Endodermal cell (in vitro differentiated cells): ENCODE data around the gene GRB10. TPM values are rescaled to one million over a fixed set of nuclear protein-coding genes. Genes with fewer than 3 reads are reported as not detected.

Experiments
- DNase-seq: peaks from one replicate; pipeline ENCODE4 v3.0.0-alpha.2; 2017
- H3K27ac ChIP-seq: 2 replicates; pipeline ENCODE4 v1.5.1; 2013; ENCODE audit warnings: mild to moderate bottlenecking, low read depth, low read length, moderate library complexity
- H3K27me3 ChIP-seq: 2 replicates; pipeline ENCODE4 v1.6.1; 2013; ENCODE audit warnings: mild to moderate bottlenecking, low read length, moderate library complexity; ENCODE audit not compliant: insufficient read depth, control insufficient read depth, poor library complexity, severe bottlenecking
- H3K36me3 ChIP-seq: 2 replicates; pipeline ENCODE4 v1.7.0; 2013; ENCODE audit warnings: mild to moderate bottlenecking, low read length, moderate library complexity; ENCODE audit not compliant: control insufficient read depth, insufficient read depth
- H3K4me1 ChIP-seq: one replicate; pipeline ENCODE4 v1.7.0; 2013; ENCODE audit warnings: low read length; ENCODE audit not compliant: control insufficient read depth, insufficient read depth
- H3K4me3 ChIP-seq: 2 replicates; pipeline ENCODE4 v1.5.1; 2013; ENCODE audit warnings: mild to moderate bottlenecking, low read length, moderate library complexity
- H3K9ac ChIP-seq: 2 replicates; pipeline ENCODE4 v1.6.1; 2013; ENCODE audit warnings: mild to moderate bottlenecking, low read length, moderate library complexity; ENCODE audit not compliant: poor library complexity, severe bottlenecking; ENCODE audit errors: extremely low read depth
- H3K9me3 ChIP-seq: 2 replicates; pipeline ENCODE4 v1.6.1; 2013; ENCODE audit warnings: mild to moderate bottlenecking, low read length, moderate library complexity; ENCODE audit not compliant: control insufficient read depth
- H3K27ac Mint-ChIP-seq: 2 replicates; pipeline ENCODE4 v1.8.0; 2020; ENCODE audit warnings: mixed read lengths
- H3K27me3 Mint-ChIP-seq: 2 replicates; pipeline ENCODE4 v1.8.0; 2021; ENCODE audit warnings: mild to moderate bottlenecking, mixed read lengths; ENCODE audit not compliant: insufficient read depth
- H3K36me3 Mint-ChIP-seq: 2 replicates; pipeline ENCODE4 v1.8.0; 2020; ENCODE audit warnings: low read depth, mixed read lengths
- H3K4me1 Mint-ChIP-seq: 2 replicates; pipeline ENCODE4 v1.8.0; 2020; ENCODE audit warnings: mixed read lengths
- H3K4me3 Mint-ChIP-seq: 2 replicates; pipeline ENCODE4 v1.8.0; 2020; ENCODE audit warnings: mild to moderate bottlenecking, moderate library complexity, mixed read lengths
- H3K9me3 Mint-ChIP-seq: 2 replicates; pipeline ENCODE4 v1.8.0; 2020; ENCODE audit warnings: mild to moderate bottlenecking, mixed read lengths
- WGBS, 2 experiments: methylation state at CpG; one replicate each; pipeline versions ENCODE4 v1.1.5 to v1.1.7; 2013; ENCODE audit warnings: missing lambda C conversion rate in 2 of 2, mixed read lengths in 1 of 2; ENCODE audit not compliant: insufficient coverage in 1 of 2, insufficient read length in 1 of 2; 5-methylcytosine and 5-hydroxymethylcytosine counted together
- total RNA-seq, 2 donors: library from RNA; stranded (reverse); fragmentation: NEBNext Ultra II Directional in 1 of 2; extraction: Animal tissue kit (Norgen Biotek cat#: 25700) in 1 of 2; gene quantifications; 2 replicates in 1 of 2; 3 replicates in 1 of 2; pipeline ENCODE4 v1.2.1, GENCODE V29; 2021
- TF ChIP-seq, protein P1 (sequence below): fragments of 200-600 bp; sonication (generic); conservative IDR thresholded peaks from 2 replicates; pipeline ENCODE4 v1.5.0; 2021; ENCODE audit warnings: antibody characterized with exemption, mild to moderate bottlenecking

GRB10 gene
- total RNA-seq, 2 donors from 2014 or later = 71.9 to 97.5 TPM

DNA sequence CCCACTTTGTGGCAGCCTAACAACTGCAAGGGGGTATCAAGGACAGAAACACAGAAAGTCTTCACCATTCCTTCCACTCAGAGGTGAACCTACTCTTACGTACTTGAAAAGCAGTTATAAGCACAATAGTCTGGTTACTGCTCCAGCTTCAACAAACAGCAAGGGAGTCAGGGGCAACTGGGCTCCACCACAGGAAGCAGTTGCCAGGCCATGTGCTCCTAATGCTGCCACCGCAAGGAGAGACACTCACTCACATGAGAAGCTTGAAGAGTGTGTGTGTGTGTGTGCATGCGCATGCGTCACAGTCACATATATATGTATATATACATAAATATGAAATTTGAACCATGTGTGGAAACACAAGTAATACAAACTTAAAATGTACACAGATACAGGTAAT lies 65.5 kb downstream of the GRB10 start:
- Histone ChIP-seq H3K36me3 (peaks cover 2% of the 10 kb centered on the region), H3K4me1 (peaks cover 7% of the 10 kb centered on the region), H3K27me3 (no peaks in the 10 kb centered on the region), H3K4me3 (no peak overlapping the region), H3K9ac (no peak overlapping the region), H3K27ac (no peak overlapping the region), H3K9me3 (no peaks in the 10 kb centered on the region)
- Mint-ChIP-seq H3K4me1 (peaks cover 23% of the 10 kb centered on the region), H3K9me3 (no peaks in the 10 kb centered on the region), H3K27ac (no peak overlapping the region), H3K4me3 (no peak overlapping the region), H3K36me3 (no peaks in the 10 kb centered on the region), H3K27me3 (no peaks in the 10 kb centered on the region)
- no peak for DNase-seq
- TF ChIP-seq, protein P1, sequence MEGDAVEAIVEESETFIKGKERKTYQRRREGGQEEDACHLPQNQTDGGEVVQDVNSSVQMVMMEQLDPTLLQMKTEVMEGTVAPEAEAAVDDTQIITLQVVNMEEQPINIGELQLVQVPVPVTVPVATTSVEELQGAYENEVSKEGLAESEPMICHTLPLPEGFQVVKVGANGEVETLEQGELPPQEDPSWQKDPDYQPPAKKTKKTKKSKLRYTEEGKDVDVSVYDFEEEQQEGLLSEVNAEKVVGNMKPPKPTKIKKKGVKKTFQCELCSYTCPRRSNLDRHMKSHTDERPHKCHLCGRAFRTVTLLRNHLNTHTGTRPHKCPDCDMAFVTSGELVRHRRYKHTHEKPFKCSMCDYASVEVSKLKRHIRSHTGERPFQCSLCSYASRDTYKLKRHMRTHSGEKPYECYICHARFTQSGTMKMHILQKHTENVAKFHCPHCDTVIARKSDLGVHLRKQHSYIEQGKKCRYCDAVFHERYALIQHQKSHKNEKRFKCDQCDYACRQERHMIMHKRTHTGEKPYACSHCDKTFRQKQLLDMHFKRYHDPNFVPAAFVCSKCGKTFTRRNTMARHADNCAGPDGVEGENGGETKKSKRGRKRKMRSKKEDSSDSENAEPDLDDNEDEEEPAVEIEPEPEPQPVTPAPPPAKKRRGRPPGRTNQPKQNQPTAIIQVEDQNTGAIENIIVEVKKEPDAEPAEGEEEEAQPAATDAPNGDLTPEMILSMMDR = no peak
- 98% methylated on average over 2 of the region's 4 CpGs; no CpG with 5 or more reads in 1 of the 2 experiments for WGBS, 2 experiments

DNA sequence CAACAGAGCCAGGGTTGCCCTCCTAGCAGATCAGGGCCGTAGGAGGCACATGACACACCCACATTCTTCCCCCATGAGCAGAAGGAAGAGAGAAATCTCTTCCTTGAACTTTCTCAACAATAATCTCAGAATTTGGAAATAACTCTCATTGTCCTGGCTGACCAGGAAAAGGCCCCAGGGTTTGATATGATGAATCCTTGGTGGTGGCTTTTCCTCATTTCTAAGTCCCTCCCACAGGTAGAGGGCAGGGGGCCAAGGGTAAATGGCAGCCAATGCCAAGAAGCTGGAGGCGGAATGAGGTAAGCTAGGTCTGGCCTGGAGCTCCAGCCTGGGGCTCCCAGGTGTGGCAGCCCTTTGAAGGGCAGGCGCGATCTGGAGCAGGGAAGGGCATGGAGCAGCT lies 67.8 kb downstream of the GRB10 start:
- peaks cover 9% of the 10 kb centered on the region for H3K36me3 Mint-ChIP-seq
- Histone ChIP-seq H3K27ac (no peak overlapping the region), H3K36me3 (peaks cover 16% of the 10 kb centered on the region), H3K27me3 (no peaks in the 10 kb centered on the region), H3K4me1 (peaks cover 3% of the 10 kb centered on the region), H3K9me3 (no peaks in the 10 kb centered on the region), H3K9ac (no peak overlapping the region), H3K4me3 (no peak overlapping the region)
- 92 to 98% methylated on average over 3 to 4 of the region's 4 CpGs for WGBS, 2 experiments
- H3K9me3 Mint-ChIP-seq = no peaks in the 10 kb centered on the region
- H3K27me3 Mint-ChIP-seq = no peaks in the 10 kb centered on the region
- H3K4me3 Mint-ChIP-seq = no peak overlapping the region
- no peak overlapping the region for H3K27ac Mint-ChIP-seq
- no peak for DNase-seq
- TF ChIP-seq, protein P1 = no peak
- peaks cover 15% of the 10 kb centered on the region for H3K4me1 Mint-ChIP-seq

DNA sequence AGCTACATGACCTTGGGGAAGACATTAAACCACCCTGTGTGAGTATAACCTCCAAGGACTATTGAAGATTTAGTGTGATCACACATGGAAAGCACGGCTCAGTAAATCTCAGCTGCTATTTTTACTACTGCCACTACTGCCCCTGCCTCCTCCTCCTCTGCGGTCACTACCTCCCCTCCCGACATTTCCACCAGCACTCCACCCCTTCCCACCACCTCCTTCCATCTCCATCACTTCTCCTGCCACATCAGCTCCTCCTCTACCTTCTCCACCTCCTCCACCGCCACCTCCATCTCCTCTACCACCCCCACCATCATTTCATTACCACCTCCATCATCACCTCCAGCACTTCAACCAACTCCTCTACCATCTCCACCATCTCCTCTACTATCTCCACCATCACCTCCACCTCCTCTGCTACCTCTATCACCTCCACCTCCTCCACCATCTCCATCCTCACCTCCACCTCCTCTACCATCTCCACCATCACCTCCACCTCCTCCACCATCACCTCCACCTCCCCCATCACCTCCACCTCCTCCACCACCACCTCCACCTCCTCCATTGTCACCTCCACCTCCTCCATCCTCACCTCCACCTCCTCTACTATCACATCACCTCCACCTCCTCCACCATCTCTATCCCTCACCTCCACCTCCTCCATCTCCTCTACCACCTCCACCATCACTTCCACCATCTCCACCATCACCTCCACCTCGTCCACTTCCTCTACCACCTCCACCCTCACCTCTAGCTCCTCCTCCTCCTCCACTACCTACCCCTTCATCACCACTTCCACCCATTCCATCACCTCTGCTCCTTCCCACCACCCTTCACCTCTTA lies 69.4 kb downstream of the GRB10 start:
- no peak overlapping the region for H3K27ac ChIP-seq
- no peak overlapping the region for H3K27ac Mint-ChIP-seq
- peaks cover 10% of the 10 kb centered on the region for H3K36me3 Mint-ChIP-seq

More for the DNA sequence above, 69.4 kb downstream of the GRB10 start:
- no peaks in the 10 kb centered on the region for H3K4me1 ChIP-seq
- H3K9ac ChIP-seq = no peak overlapping the region
- WGBS, 2 experiments = 91% methylated on average over 5 of the region's 5 CpGs
- peaks cover 25% of the 10 kb centered on the region for H3K36me3 ChIP-seq
- H3K27me3 ChIP-seq = no peaks in the 10 kb centered on the region
- Mint-ChIP-seq H3K4me3 (no peak overlapping the region), H3K27me3 (no peaks in the 10 kb centered on the region), H3K4me1 (peaks cover 4% of the 10 kb centered on the region), H3K9me3 (no peaks in the 10 kb centered on the region)
- no peak overlapping the region for H3K4me3 ChIP-seq
- TF ChIP-seq, protein P1 = no peak
- DNase-seq = no peak
- H3K9me3 ChIP-seq = no peaks in the 10 kb centered on the region
